HCT116 (cell line): ENCODE measurements around the gene PPP1R14C. TPM values are rescaled to one million over a fixed set of nuclear protein-coding genes. Genes with fewer than 3 reads are reported as not detected.

ENCODE experiments used
- ATAC-seq: fragments of 200-7000 bp; cut with Tn5 transposase; 2 replicates; pipeline ENCODE4 v1.9.1; 2020; ENCODE audit warnings: mild to moderate bottlenecking, moderate library complexity
- BruUV-seq: library from RNA; stranded (reverse); fragments of 400-500 nt; replicated peaks from 2 replicates; lab custom pipeline; 2021; lab: Mats Ljungman, UMichigan
- CTCF ChIA-PET: fragments of 300-600 bp; sonication (Branson Sonifier 250); formaldehyde crosslinking; loops from one replicate; lab custom pipeline; 2021; ENCODE audit warnings: antibody characterized with exemption; lab: Charles Lee
- POLR2A ChIA-PET: fragments of 300-600, 350-600 bp; sonication (Branson Sonifier 250); formaldehyde crosslinking; loops from one replicate; lab custom pipeline; 2021; ENCODE audit warnings: antibody characterized with exemption; lab: Charles Lee
- RAD21 ChIA-PET, 2 experiments: fragments of 300-600 bp; sonication (Branson Sonifier 250); formaldehyde crosslinking; loops; one replicate each; lab custom pipeline; 2023; ENCODE audit warnings: low total read pairs in 2 of 2; ENCODE audit not compliant: uncharacterized antibody in 2 of 2, unreplicated experiment in 2 of 2, low non-redundant PET in 1 of 2; lab: Charles Lee
- DNase-seq: peaks from one replicate; pipeline ENCODE4 v3.0.0-alpha.2; 2010; ENCODE audit warnings: low read depth, low spot score
- H2AFZ ChIP-seq: fragments of 200-600 bp; shearing (Covaris generic), sonication (generic); 2 replicates; pipeline ENCODE4 v1.6.1; 2017; ENCODE audit warnings: low read depth, mixed run types, mixed read lengths, antibody characterized with exemption, low read length; ENCODE audit not compliant: poor library complexity, severe bottlenecking
- H3K27ac ChIP-seq: 2 replicates; pipeline ENCODE4 v1.5.1; 2012; ENCODE audit warnings: low read depth, low read length
- H3K27me3 ChIP-seq: fragments of 200-600 bp; sonication (generic); 2 replicates; pipeline ENCODE4 v1.6.1; 2016; ENCODE audit warnings: mixed run types, low read length, mixed read lengths; ENCODE audit not compliant: insufficient read depth
- H3K36me3 ChIP-seq, 2 experiments: fragments of 200-500 bp in 1 of 2; fragments of 200-600 bp in 1 of 2; sonication (Bioruptor generic) in 1 of 2; sonication (generic) in 1 of 2; 2 replicates each; pipeline versions ENCODE4 v1.5.1 to v1.6.1; 2014 to 2016; ENCODE audit warnings: low read length in 2 of 2, inconsistent platforms in 1 of 2, mixed read lengths in 1 of 2, mixed run types in 1 of 2; ENCODE audit not compliant: insufficient read depth in 2 of 2, control insufficient read depth in 1 of 2
- H3K4me1 ChIP-seq, 2 experiments: fragments of 200-600 bp in 1 of 2; sonication (generic) in 1 of 2; 2 replicates each; pipeline versions ENCODE4 v1.5.1 to v1.6.1; 2012 to 2017; ENCODE audit warnings: low read length in 2 of 2, inconsistent platforms in 1 of 2, mild to moderate bottlenecking in 1 of 2, mixed read lengths in 1 of 2, mixed run types in 1 of 2, moderate library complexity in 1 of 2; ENCODE audit not compliant: insufficient read depth in 2 of 2, control insufficient read depth in 1 of 2
- H3K4me2 ChIP-seq: fragments of 200-600 bp; sonication (generic); 2 replicates; pipeline ENCODE4 v1.6.1; 2017; ENCODE audit warnings: mixed run types, low read length, mixed read lengths
- H3K4me3 ChIP-seq, 2 experiments: fragments of 200-600 bp in 1 of 2; sonication (generic) in 1 of 2; replicated peaks in 1 of 2; 2 replicates each; pipeline ENCODE4 v1.5.1; 2011 to 2016; ENCODE audit warnings: low read length in 2 of 2, control low read depth in 1 of 2, low read depth in 1 of 2, mild to moderate bottlenecking in 1 of 2, mixed read lengths in 1 of 2, mixed run types in 1 of 2
- H3K79me2 ChIP-seq: fragments of 200-600 bp; sonication (generic); 2 replicates; pipeline ENCODE4 v1.6.1; 2017; ENCODE audit warnings: mild to moderate bottlenecking, mixed run types, low read length, moderate library complexity, mixed read lengths; ENCODE audit not compliant: insufficient read depth
- H3K9ac ChIP-seq: fragments of 200-600 bp; sonication (generic); 2 replicates; pipeline ENCODE4 v1.6.1; 2016; ENCODE audit warnings: low read length, mixed read lengths
- H3K9me2 ChIP-seq: fragments of 200-600 bp; sonication (generic), shearing (Covaris generic); 2 replicates; pipeline ENCODE4 v1.6.1; 2017; ENCODE audit warnings: mixed run types, mild to moderate bottlenecking, moderate library complexity; ENCODE audit not compliant: insufficient read depth
- H3K9me3 ChIP-seq, 2 experiments: fragments of 200-500 bp in 1 of 2; fragments of 200-600 bp in 1 of 2; sonication (Bioruptor generic) in 1 of 2; sonication (generic) in 1 of 2; 2 replicates each; pipeline ENCODE4 v1.6.1; 2014 to 2017; ENCODE audit warnings: low read length in 2 of 2, mixed read lengths in 2 of 2, inconsistent platforms in 1 of 2, low read depth in 1 of 2, mild to moderate bottlenecking in 1 of 2, mixed run types in 1 of 2, moderate library complexity in 1 of 2; ENCODE audit not compliant: control insufficient read depth in 1 of 2, insufficient read depth in 1 of 2
- H4K20me1 ChIP-seq: fragments of 200-600 bp; sonication (generic), shearing (Covaris generic); 2 replicates; pipeline ENCODE4 v1.6.1; 2017; ENCODE audit warnings: mixed run types, mild to moderate bottlenecking, moderate library complexity; ENCODE audit not compliant: insufficient read depth
- CBX3 ChIP-seq: IDR thresholded peaks from 2 replicates; pipeline ENCODE4 v1.6.1; 2012; ENCODE audit warnings: low read depth
- CEBPB ChIP-seq: IDR thresholded peaks from 2 replicates; pipeline ENCODE4 v1.6.1; 2012; ENCODE audit warnings: low read depth
- CTCF ChIP-seq, 3 experiments: fragments of 200-600 bp in 1 of 3; sonication (generic) in 1 of 3; IDR thresholded peaks in 2 of 3; conservative IDR thresholded peaks in 1 of 3; 2 replicates each; pipeline ENCODE4 v1.5.1; 2012 to 2017; ENCODE audit warnings: low read depth in 2 of 3, low read length in 2 of 3, antibody characterized with exemption in 1 of 3, borderline replicate concordance in 1 of 3, control low read depth in 1 of 3, mild to moderate bottlenecking in 1 of 3, mixed read lengths in 1 of 3, mixed run types in 1 of 3, moderate library complexity in 1 of 3; ENCODE audit not compliant: insufficient read depth in 1 of 3
- EGR1 ChIP-seq: IDR thresholded peaks from 2 replicates; pipeline ENCODE4 v1.6.1; 2012; ENCODE audit warnings: low read depth
- ELF1 ChIP-seq: IDR thresholded peaks from 2 replicates; pipeline ENCODE4 v1.6.1; 2012; ENCODE audit warnings: low read depth, borderline replicate concordance
- EZH2 ChIP-seq: fragments of 200-600 bp; sonication (generic); IDR thresholded peaks from 2 replicates; pipeline ENCODE4 v1.6.1; 2017; ENCODE audit warnings: antibody characterized with exemption, mixed run types
- FOSL1 ChIP-seq: IDR thresholded peaks from 2 replicates; pipeline ENCODE4 v1.6.1; 2012; ENCODE audit warnings: low read depth
- JUND ChIP-seq: IDR thresholded peaks from 2 replicates; pipeline ENCODE4 v1.6.1; 2012
- MAX ChIP-seq: IDR thresholded peaks from 2 replicates; pipeline ENCODE4 v1.6.1; 2012
- POLR2A ChIP-seq: IDR thresholded peaks from 2 replicates; pipeline ENCODE4 v1.7.0; 2011; ENCODE audit warnings: borderline replicate concordance; ENCODE audit not compliant: insufficient read depth, insufficient read length; ENCODE audit errors: extremely low read depth
- POLR2AphosphoS5 ChIP-seq: IDR thresholded peaks from 2 replicates; pipeline ENCODE4 v1.6.1; 2011; ENCODE audit warnings: mild to moderate bottlenecking, low read depth, low read length, moderate library complexity
- RAD21 ChIP-seq: IDR thresholded peaks from 2 replicates; pipeline ENCODE4 v1.6.1; 2012; ENCODE audit warnings: low read depth, mild to moderate bottlenecking
- REST ChIP-seq: IDR thresholded peaks from 2 replicates; pipeline ENCODE4 v1.6.1; 2012; ENCODE audit warnings: low read depth
- SP1 ChIP-seq: IDR thresholded peaks from 2 replicates; pipeline ENCODE4 v1.6.1; 2012; ENCODE audit warnings: low read depth
- SRF ChIP-seq: IDR thresholded peaks from 2 replicates; pipeline ENCODE4 v1.6.1; 2012; ENCODE audit warnings: low read depth
- TCF7L2 ChIP-seq: IDR thresholded peaks from 2 replicates; pipeline ENCODE4 v1.7.0; 2011; ENCODE audit warnings: borderline replicate concordance, inconsistent platforms; ENCODE audit not compliant: insufficient read depth, insufficient read length; ENCODE audit errors: extremely low read depth
- YY1 ChIP-seq: IDR thresholded peaks from 2 replicates; pipeline ENCODE4 v1.6.1; 2011; ENCODE audit warnings: low read length, low read depth, moderate library complexity, mild to moderate bottlenecking; ENCODE audit not compliant: insufficient replicate concordance; ENCODE audit errors: extremely low read depth
- ZBTB33 ChIP-seq: IDR thresholded peaks from 2 replicates; pipeline ENCODE4 v1.6.1; 2011; ENCODE audit warnings: mild to moderate bottlenecking, low read length, moderate library complexity; ENCODE audit not compliant: insufficient replicate concordance; ENCODE audit errors: extremely low read depth
- ZFX ChIP-seq: fragments of 450-650 bp; IDR thresholded peaks from 2 replicates; pipeline ENCODE4 v1.6.1; 2017
- intact Hi-C: fragments of 100-400 bp; cut with micrococcal nuclease; formaldehyde crosslinking; loops from 2 replicates; pipeline ENCODE4 v1.10.0; 2022
- total RNA-seq: library from RNA; stranded (reverse); gene quantifications from one replicate; pipeline ENCODE4 v1.2.1, GENCODE V29; 2021; ENCODE audit not compliant: unreplicated experiment

The PPP1R14C gene
- total RNA-seq, 1 experiment from 2014 or later: 7.8 TPM

- no TSS peak for BruUV-seq
- no peak for ATAC-seq
- H4K20me1 ChIP-seq: no peaks in the 10 kb centered on the region
- H3K4me2 ChIP-seq: no peak overlapping the region
- intact Hi-C loops: no loop called here
- TF ChIP-seq SRF (no peak), ELF1 (no peak), MAX (no peak), POLR2AphosphoS5 (no peak), EGR1 (no peak), FOSL1 (no peak), JUND (no peak), ZFX (no peak), CEBPB (no peak), REST (no peak), SP1 (no peak), YY1 (no peak), EZH2 (no peak), TCF7L2 (no peak), POLR2A (no peak), ZBTB33 (no peak), CBX3 (no peak), CTCF (IDR thresholded peaks at IDR 0.05 in 2 of 3, conservative IDR thresholded peaks at IDR 0.05 in 1 of 3; ENCODE audit: borderline replicate concordance in 1 of 3, insufficient read depth in 1 of 3, low read depth in 2 of 3, low read length in 2 of 3) (no peak), RAD21 (no peak)
- RAD21 ChIA-PET: no interaction called here
- H3K36me3 ChIP-seq: no peaks in the 10 kb centered on the region
- H3K27ac ChIP-seq: no peak overlapping the region
- no peak overlapping the region for H2AFZ ChIP-seq
- no peaks in the 10 kb centered on the region for H3K27me3 ChIP-seq
- H3K9me3 ChIP-seq: no peaks in the 10 kb centered on the region
- no peaks in the 10 kb centered on the region for H3K79me2 ChIP-seq
- H3K9ac ChIP-seq: no peak overlapping the region
- POLR2A ChIA-PET: no interaction called here
- no peaks in the 10 kb centered on the region for H3K4me1 ChIP-seq
- no peak overlapping the region for H3K4me3 ChIP-seq
- DNase-seq: no peak
- H3K9me2 ChIP-seq: no peaks in the 10 kb centered on the region
- CTCF ChIA-PET: no interaction called here
These were observed 16.1 kb upstream of the PPP1R14C start for GRCh38 chr6:150126641-150127291.
